Caki2 (cell line): Measurements from ENCODE around the gene CST5. TPM values are rescaled to one million over a fixed set of nuclear protein-coding genes. Genes with fewer than 3 reads are reported as not detected.
"Not testable (repeated sequence)": the region's sequence is repeated elsewhere in the genome, so short reads cannot be mapped to it uniquely, and the experiment has no call there.

Source experiments
- DNase-seq: peaks from one replicate; pipeline ENCODE4 v3.0.0-alpha.2; 2015; ENCODE audit warnings: low read depth
- in situ Hi-C: cut with HindIII; loops from 2 replicates; pipeline ENCODE4 v1.10.0; 2016; ENCODE audit warnings: low sequenced_read_pairs, low pct_unique_long_range_greater_than_20kb, mixed read lengths
- total RNA-seq: library from RNA; depleted of rRNA; stranded (reverse); fragments of >200 nt; shearing (Covaris generic); gene quantifications from 2 replicates; pipeline ENCODE4 v1.2.3, GENCODE V29; 2014; ENCODE audit warnings: low replicate concordance; rRNA removed

CST5 gene
- total RNA-seq, 1 experiment from 2014 or later = not detected

GRCh38 chr20:23868321-23868720 is 11.2 kb downstream of the CST5 start:
- in situ Hi-C loops = no loop called here
- DNase-seq = no peak

GRCh38 chr20:23867152-23867776 is 12.3 kb downstream of the CST5 start:
- in situ Hi-C loops = no loop called here
- no peak for DNase-seq

GRCh38 chr20:23860771-23861170 is 18.8 kb downstream of the CST5 start:
- in situ Hi-C loops = not testable (repeated sequence)

GRCh38 chr20:23857962-23858595 is 21.5 kb downstream of the CST5 start:
- DNase-seq = peak; percentile 96
- in situ Hi-C loops = no loop called here

More at GRCh38 chr20:23860771-23861170, 18.8 kb downstream of the CST5 start:
- not testable (repeated sequence) for DNase-seq

GRCh38 chr20:23856736-23857135 is 22.8 kb downstream of the CST5 start:
- in situ Hi-C loops = no loop called here
- DNase-seq = no peak

- in situ Hi-C loops = no loop called here
- DNase-seq = no peak
These were observed 23.3 kb downstream of the CST5 start for GRCh38 chr20:23856226-23856625.

- DNase-seq = no peak
- in situ Hi-C loops = no loop called here
These were observed 37.9 kb downstream of the CST5 start for GRCh38 chr20:23841693-23842092.

- DNase-seq = no peak
These were observed 43.8 kb downstream of the CST5 start for GRCh38 chr20:23835716-23836115.

GRCh38 chr20:23832775-23833513 is 46.6 kb downstream of the CST5 start:
- in situ Hi-C loops = no loop called here

More at GRCh38 chr20:23835716-23836115, 43.8 kb downstream of the CST5 start:
- in situ Hi-C loops = no loop called here

GRCh38 chr20:23831961-23832360 is 47.6 kb downstream of the CST5 start:
- in situ Hi-C loops = not testable (repeated sequence)
- peak; percentile 94 for DNase-seq

More at GRCh38 chr20:23832775-23833513, 46.6 kb downstream of the CST5 start:
- DNase-seq = peak; percentile 86

GRCh38 chr20:23826541-23827021 is 53.0 kb downstream of the CST5 start, which contains the start of gene CST2:
Gene CST2, minus strand, starts transcription at chr20:23826729. Its CDS starts 69 bp downstream, at chr20:23826660.
- peak; percentile 97 for DNase-seq
- in situ Hi-C loops = no loop called here

Other genes starting within 250 kb of the CST5 start
- gene CST3, start 241.8 kb downstream of the CST5 start, total RNA-seq = 368 and 404 TPM in 2 replicates
- gene CST4, start 190.7 kb downstream of the CST5 start, total RNA-seq = 16.1 and 28.3 TPM in 2 replicates
- gene CST1, start 128.8 kb downstream of the CST5 start, total RNA-seq = 29.3 and 53.5 TPM in 2 replicates
- gene CST2, start 53.0 kb downstream of the CST5 start, total RNA-seq = 240 and 270 TPM in 2 replicates
- not detected in 2 replicates for gene GGTLC1, start 109.0 kb upstream of the CST5 start, total RNA-seq